B cell (primary cell): ENCODE measurements around the gene REEP6. TPM values are rescaled to one million over a fixed set of nuclear protein-coding genes. Genes with fewer than 3 reads are reported as not detected.

ENCODE experiments used
- ATAC-seq: fragments of 200-7000 bp; cut with Tn5 transposase; one replicate; pipeline ENCODE4 v1.10.0; 2021; ENCODE audit warnings: low read depth, mild to moderate bottlenecking, moderate number of reproducible peaks, moderate library complexity
- CTCF ChIA-PET: fragments of 350-600 bp; sonication (Branson Sonifier 250); formaldehyde crosslinking; loops from one replicate; lab custom pipeline; 2021; ENCODE audit warnings: antibody characterized with exemption, inconsistent platforms; lab: Charles Lee
- POLR2A ChIA-PET: fragments of 350-600 bp; sonication (Branson Sonifier 250); formaldehyde crosslinking; loops from one replicate; lab custom pipeline; 2021; ENCODE audit warnings: antibody characterized with exemption; lab: Charles Lee
- DNase-seq: peaks from one replicate; pipeline ENCODE4 v3.0.0; 2013
- H2AFZ ChIP-seq: 2 replicates; pipeline ENCODE4 v1.6.1; 2012; ENCODE audit warnings: mild to moderate bottlenecking, low read depth, low read length; ENCODE audit not compliant: insufficient read depth, poor library complexity, severe bottlenecking
- H3K27ac ChIP-seq, 2 donors: 1 replicate in 1 of 2; 2 replicates in 1 of 2; pipeline ENCODE4 v1.5.1; 2012 to 2013; ENCODE audit warnings: low read length in 2 of 2, mild to moderate bottlenecking in 2 of 2, moderate library complexity in 1 of 2
- H3K27me3 ChIP-seq, 4 experiments: fragments of 200-600 bp in 1 of 4; sonication (generic) in 1 of 4; replicated peaks in 1 of 4; 1 replicate in 2 of 4; 2 replicates in 2 of 4; pipeline versions ENCODE4 v1.6.1 to v1.7.0; 2013 to 2016; ENCODE audit warnings: low read length in 3 of 4, mild to moderate bottlenecking in 2 of 4, mixed read lengths in 1 of 4, moderate library complexity in 1 of 4; ENCODE audit not compliant: insufficient read depth in 4 of 4, control insufficient read depth in 3 of 4; ENCODE audit errors: control extremely low read depth in 1 of 4
- H3K36me3 ChIP-seq, 2 experiments: replicated peaks in 1 of 2; 1 replicate in 1 of 2; 2 replicates in 1 of 2; pipeline versions ENCODE4 v1.6.1 to v1.7.1; 2013; ENCODE audit warnings: low read length in 1 of 2; ENCODE audit not compliant: insufficient read depth in 2 of 2, control insufficient read depth in 1 of 2; ENCODE audit errors: control extremely low read depth in 1 of 2, extremely low read depth in 1 of 2
- H3K4me1 ChIP-seq, 2 donors: fragments of 200-600 bp in 1 of 2; sonication (generic) in 1 of 2; 1 replicate in 1 of 2; 2 replicates in 1 of 2; pipeline versions ENCODE4 v1.5.1 to v1.6.1; 2013 to 2017; ENCODE audit warnings: low read length in 2 of 2; ENCODE audit not compliant: control insufficient read depth in 2 of 2, insufficient read depth in 2 of 2
- H3K4me2 ChIP-seq: replicated peaks from 2 replicates; pipeline ENCODE3; 2012; ENCODE audit warnings: mild to moderate bottlenecking, low read depth, low read length; ENCODE audit not compliant: poor library complexity, severe bottlenecking
- H3K4me3 ChIP-seq, 5 experiments: fragments of 200-600 bp in 1 of 5; sonication (generic) in 1 of 5; 1 replicate in 3 of 5; 2 replicates in 2 of 5; pipeline versions ENCODE4 v1.5.1 to v1.7.0; 2011 to 2016; ENCODE audit warnings: low read length in 4 of 5, mild to moderate bottlenecking in 4 of 5, low read depth in 2 of 5, control low read depth in 1 of 5, moderate library complexity in 1 of 5; ENCODE audit not compliant: insufficient read depth in 1 of 5; ENCODE audit errors: control extremely low read depth in 1 of 5, extremely low read depth in 1 of 5
- H3K79me2 ChIP-seq: fragments of 200-600 bp; sonication (generic); one replicate; pipeline ENCODE4 v1.6.0; 2016; ENCODE audit warnings: low read length; ENCODE audit not compliant: control insufficient read depth, insufficient read depth
- H3K9ac ChIP-seq: fragments of 200-600 bp; sonication (generic); 2 replicates; pipeline ENCODE4 v1.6.1; 2017; ENCODE audit warnings: mild to moderate bottlenecking, low read length, moderate library complexity
- H3K9me3 ChIP-seq, 3 donors: one replicate each; pipeline versions ENCODE4 v1.6.1 to v1.7.1; 2013; ENCODE audit warnings: low read length in 2 of 3; ENCODE audit not compliant: control insufficient read depth in 2 of 3, insufficient read depth in 1 of 3; ENCODE audit errors: control extremely low read depth in 1 of 3
- H4K20me1 ChIP-seq: 2 replicates; pipeline ENCODE4 v1.6.0; 2012; ENCODE audit warnings: mild to moderate bottlenecking, low read length; ENCODE audit not compliant: insufficient read depth, control insufficient read depth, poor library complexity, severe bottlenecking
- H3K27ac Mint-ChIP-seq: one replicate; pipeline ENCODE4 v1.8.0; 2021; ENCODE audit warnings: mixed read lengths
- H3K27me3 Mint-ChIP-seq: one replicate; pipeline ENCODE4 v1.8.0; 2021; ENCODE audit warnings: mixed read lengths
- H3K4me1 Mint-ChIP-seq: one replicate; pipeline ENCODE4 v1.8.0; 2021; ENCODE audit warnings: mixed read lengths
- H3K4me3 Mint-ChIP-seq: one replicate; pipeline ENCODE4 v1.8.0; 2021; ENCODE audit warnings: mixed read lengths
- H3K9me3 Mint-ChIP-seq: one replicate; pipeline ENCODE4 v1.8.0; 2022; ENCODE audit warnings: mixed read lengths; ENCODE audit not compliant: insufficient read depth
- EZH2 ChIP-seq: IDR thresholded peaks from 2 replicates; pipeline ENCODE4 v1.6.1; 2012; ENCODE audit warnings: borderline replicate concordance, low read depth, mild to moderate bottlenecking, moderate library complexity, low read length; ENCODE audit not compliant: insufficient read depth, poor library complexity, severe bottlenecking
- WGBS: methylation state at CpG from one replicate; pipeline ENCODE4 v1.1.5; 2013; ENCODE audit warnings: missing lambda C conversion rate; ENCODE audit not compliant: insufficient coverage; 5-methylcytosine and 5-hydroxymethylcytosine counted together
- intact Hi-C: fragments of 100-400 bp; cut with micrococcal nuclease; formaldehyde crosslinking; loops from one replicate; pipeline ENCODE4 v1.10.0; 2022
- polyA minus RNA-seq: library from RNA; depleted of rRNA, polyadenylated mRNA; stranded (reverse); fragments of >200 nt; gene quantifications from 2 replicates; pipeline ENCODE4 v1.2.3, GENCODE V29; 2012
- polyA plus RNA-seq: library from polyadenylated mRNA; depleted of rRNA; stranded (reverse); fragments of >200 nt; gene quantifications from 2 replicates; pipeline ENCODE4 v1.2.3, GENCODE V29; 2012
- total RNA-seq, 2 donors: library from RNA; stranded (reverse); fragments of 120-200 nt in 1 of 2; gene quantifications; 1 replicate in 1 of 2; 2 replicates in 1 of 2; pipeline versions ENCODE4 v1.2.3 to v1.2.4, GENCODE V29; 2013 to 2022
- TF ChIP-seq, protein P1 (sequence below): fragments of 200-600 bp; IDR thresholded peaks from one replicate; pipeline ENCODE4 v1.8.0; 2022; ENCODE audit warnings: antibody characterized with exemption, mild to moderate bottlenecking

Gene REEP6
- total RNA-seq (0.66 and 1.1 TPM in 2 replicates), polyA plus RNA-seq (0.46 and 0.64 TPM in 2 replicates), polyA minus RNA-seq (1.3 and 1.7 TPM in 2 replicates)
- 0.40 TPM for total RNA-seq (2013)

DNA sequence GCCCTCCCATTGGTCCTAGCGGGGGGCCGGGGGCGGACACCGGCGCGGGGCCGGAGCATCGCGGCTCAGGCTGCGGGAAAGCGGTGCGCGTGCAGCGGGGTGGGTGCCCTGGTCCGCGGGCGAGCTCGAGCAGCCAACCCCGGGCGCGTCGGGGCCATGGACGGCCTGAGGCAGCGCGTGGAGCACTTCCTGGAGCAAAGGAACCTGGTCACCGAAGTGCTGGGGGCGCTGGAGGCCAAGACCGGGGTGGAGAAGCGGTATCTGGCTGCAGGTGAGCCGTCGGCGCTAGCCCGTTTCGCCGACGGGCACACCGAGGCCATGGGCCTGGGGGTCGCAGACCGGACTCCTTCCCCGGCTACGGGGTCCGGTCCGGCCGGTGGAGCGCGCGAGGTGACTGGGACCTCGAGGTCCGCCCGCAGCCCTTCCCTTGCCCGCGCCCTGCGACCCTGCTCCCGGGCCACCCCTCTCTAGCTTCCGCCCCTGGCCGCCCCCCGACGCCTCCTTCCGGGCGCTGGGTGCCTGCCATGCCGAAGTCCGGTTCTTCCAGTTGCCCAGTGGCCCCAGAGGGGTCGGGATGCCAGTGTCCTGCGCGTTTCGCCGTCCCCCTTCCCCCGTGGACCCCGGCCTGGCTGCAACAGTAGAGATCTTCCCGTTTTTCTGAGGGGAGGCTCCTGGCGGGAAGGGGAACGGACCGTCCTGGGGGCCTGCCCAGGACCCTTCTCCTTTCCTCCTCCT, at the start of gene REEP6:
Gene REEP6, plus strand, starts transcription at position 68 of the 735 bp plus-strand sequence. Its CDS starts 89 bp downstream, at position 157.
- CTCF ChIA-PET = interaction anchor here (0.8 to 1.3 kb wide), 3 partner anchors 15 to 320 kb away, joined by 3 to 4 read pairs (median 3); partner anchors contain the start of gene ATP8B3

More for the DNA sequence above, at the start of gene REEP6:
- Histone ChIP-seq H3K4me1 (peaks cover 14 to 17% of the 10 kb centered on the region in 2 donors), H3K79me2 (no peaks in the 10 kb centered on the region), H3K9ac (peak within 1 kb of the TSS; percentile 71), H3K36me3 (no peaks in the 10 kb centered on the region), H2AFZ (peak within 1 kb of the TSS; percentile 82), H3K27ac (peak within 1 kb of the TSS in 1 of 2 donors; percentile 14), H4K20me1 (no peaks in the 10 kb centered on the region), H3K4me2 (peak within 1 kb of the TSS; percentile 99), H3K4me3 (peak within 1 kb of the TSS; percentile 39 to 71 (median 52)), H3K9me3 (peaks cover 0 to 12% (median 0%) of the 10 kb centered on the region in 3 donors), H3K27me3 (peaks cover 0 to 7% (median 1%) of the 10 kb centered on the region in 4 experiments)
- intact Hi-C loops = loop anchor here (2.0 kb wide), 3 partner anchors 20 to 222 kb away; partner anchors contain the start of gene CIRBP
- POLR2A ChIA-PET = interaction anchor here (0.6 to 0.8 kb wide), 7 partner anchors 13 to 222 kb away, joined by 3 to 9 read pairs (median 4); partner anchors contain the start of gene CIRBP
- DNase-seq (no peak), ATAC-seq (no peak)
- H3K4me3 Mint-ChIP-seq = peak within 1 kb of the TSS; percentile 90
- peaks cover 15% of the 10 kb centered on the region for H3K4me1 Mint-ChIP-seq
- H3K27me3 Mint-ChIP-seq = no peaks in the 10 kb centered on the region
- 5% methylated on average over 70 of the region's 73 CpGs for WGBS
- H3K9me3 Mint-ChIP-seq = no peaks in the 10 kb centered on the region
- peak within 1 kb of the TSS; percentile 84 for H3K27ac Mint-ChIP-seq
- TF ChIP-seq, protein P1, sequence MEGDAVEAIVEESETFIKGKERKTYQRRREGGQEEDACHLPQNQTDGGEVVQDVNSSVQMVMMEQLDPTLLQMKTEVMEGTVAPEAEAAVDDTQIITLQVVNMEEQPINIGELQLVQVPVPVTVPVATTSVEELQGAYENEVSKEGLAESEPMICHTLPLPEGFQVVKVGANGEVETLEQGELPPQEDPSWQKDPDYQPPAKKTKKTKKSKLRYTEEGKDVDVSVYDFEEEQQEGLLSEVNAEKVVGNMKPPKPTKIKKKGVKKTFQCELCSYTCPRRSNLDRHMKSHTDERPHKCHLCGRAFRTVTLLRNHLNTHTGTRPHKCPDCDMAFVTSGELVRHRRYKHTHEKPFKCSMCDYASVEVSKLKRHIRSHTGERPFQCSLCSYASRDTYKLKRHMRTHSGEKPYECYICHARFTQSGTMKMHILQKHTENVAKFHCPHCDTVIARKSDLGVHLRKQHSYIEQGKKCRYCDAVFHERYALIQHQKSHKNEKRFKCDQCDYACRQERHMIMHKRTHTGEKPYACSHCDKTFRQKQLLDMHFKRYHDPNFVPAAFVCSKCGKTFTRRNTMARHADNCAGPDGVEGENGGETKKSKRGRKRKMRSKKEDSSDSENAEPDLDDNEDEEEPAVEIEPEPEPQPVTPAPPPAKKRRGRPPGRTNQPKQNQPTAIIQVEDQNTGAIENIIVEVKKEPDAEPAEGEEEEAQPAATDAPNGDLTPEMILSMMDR = no peak
- no peak for TF ChIP-seq EZH2
